Caco-2 (cell line): ENCODE results near the gene IL1RL2. TPM values are rescaled to one million over a fixed set of nuclear protein-coding genes. Genes with fewer than 3 reads are reported as not detected.

Source experiments
- BruUV-seq: library from RNA; stranded (reverse); fragments of 400-500 nt; replicated peaks from 2 replicates; lab custom pipeline; 2021; lab: Mats Ljungman, UMichigan
- CTCF ChIA-PET: fragments of 300-600 bp; sonication (Branson Sonifier 250); formaldehyde crosslinking; loops from one replicate; lab custom pipeline; 2022; ENCODE audit warnings: antibody characterized with exemption; lab: Charles Lee
- POLR2A ChIA-PET: fragments of 300-600 bp; sonication (Branson Sonifier 250); formaldehyde crosslinking; loops from one replicate; lab custom pipeline; 2022; ENCODE audit warnings: antibody characterized with exemption; lab: Charles Lee
- DNase-seq, 2 experiments: peaks; one replicate each; pipeline versions ENCODE4 v3.0.0 to v3.0.0-alpha.2; 2020 to 2022
- H3K27me3 ChIP-seq: replicated peaks from 2 replicates; pipeline ENCODE4 v1.6.0; 2011; ENCODE audit warnings: low read length; ENCODE audit not compliant: control insufficient read depth, insufficient read depth
- H3K36me3 ChIP-seq: 2 replicates; pipeline ENCODE4 v1.5.1; 2011; ENCODE audit warnings: low read length; ENCODE audit not compliant: control insufficient read depth, insufficient read depth
- H3K4me1 ChIP-seq: fragments of 250-450 bp; sonication (Bioruptor Pico); 2 replicates; pipeline ENCODE4 v1.5.1; 2020; ENCODE audit warnings: mild to moderate bottlenecking
- H3K4me3 ChIP-seq: 2 replicates; pipeline ENCODE4 v1.5.1; 2011; ENCODE audit warnings: low read depth, mild to moderate bottlenecking, control low read depth, low read length
- H3K9me3 ChIP-seq: fragments of 250-450 bp; sonication (Bioruptor Pico); 2 replicates; pipeline ENCODE4 v1.5.1; 2020; ENCODE audit warnings: mild to moderate bottlenecking, moderate library complexity
- H3K27ac Mint-ChIP-seq: one replicate; pipeline ENCODE4 v1.8.0; 2022; ENCODE audit warnings: mixed read lengths; ENCODE audit not compliant: unreplicated experiment
- H3K27me3 Mint-ChIP-seq: one replicate; pipeline ENCODE4 v1.8.0; 2022; ENCODE audit warnings: mixed read lengths; ENCODE audit not compliant: insufficient read depth, unreplicated experiment
- H3K36me3 Mint-ChIP-seq: one replicate; pipeline ENCODE4 v1.8.0; 2022; ENCODE audit warnings: mild to moderate bottlenecking, mixed read lengths; ENCODE audit not compliant: insufficient read depth, unreplicated experiment
- H3K4me1 Mint-ChIP-seq: one replicate; pipeline ENCODE4 v1.8.0; 2022; ENCODE audit warnings: low read depth, mixed read lengths; ENCODE audit not compliant: unreplicated experiment
- H3K4me3 Mint-ChIP-seq: one replicate; pipeline ENCODE4 v1.8.0; 2022; ENCODE audit warnings: mild to moderate bottlenecking, moderate library complexity, mixed read lengths; ENCODE audit not compliant: unreplicated experiment
- H3K9me3 Mint-ChIP-seq: one replicate; pipeline ENCODE4 v1.8.0; 2022; ENCODE audit warnings: mixed read lengths; ENCODE audit not compliant: unreplicated experiment
- intact Hi-C: fragments of 100-400 bp; cut with micrococcal nuclease; formaldehyde crosslinking; loops from one replicate; pipeline ENCODE4 v1.10.0; 2022; ENCODE audit not compliant: unreplicated experiment
- total RNA-seq: library from RNA; stranded (reverse); gene quantifications from 2 replicates; pipeline ENCODE4 v1.2.3, GENCODE V29; 2022
- TF ChIP-seq, protein P1 (sequence below), 2 experiments: fragments of 200-600 bp in 1 of 2; IDR thresholded peaks; 1 replicate in 1 of 2; 2 replicates in 1 of 2; pipeline versions ENCODE4 v1.5.1 to v1.8.0; 2011 to 2022; ENCODE audit warnings: antibody characterized with exemption in 1 of 2, control low read depth in 1 of 2, inconsistent platforms in 1 of 2, low read depth in 1 of 2, low read length in 1 of 2, mild to moderate bottlenecking in 1 of 2, moderate library complexity in 1 of 2; ENCODE audit not compliant: insufficient read depth in 1 of 2, severe bottlenecking in 1 of 2, unreplicated experiment in 1 of 2

IL1RL2 gene
- total RNA-seq, 1 experiment from 2014 or later, result not detected

DNA sequence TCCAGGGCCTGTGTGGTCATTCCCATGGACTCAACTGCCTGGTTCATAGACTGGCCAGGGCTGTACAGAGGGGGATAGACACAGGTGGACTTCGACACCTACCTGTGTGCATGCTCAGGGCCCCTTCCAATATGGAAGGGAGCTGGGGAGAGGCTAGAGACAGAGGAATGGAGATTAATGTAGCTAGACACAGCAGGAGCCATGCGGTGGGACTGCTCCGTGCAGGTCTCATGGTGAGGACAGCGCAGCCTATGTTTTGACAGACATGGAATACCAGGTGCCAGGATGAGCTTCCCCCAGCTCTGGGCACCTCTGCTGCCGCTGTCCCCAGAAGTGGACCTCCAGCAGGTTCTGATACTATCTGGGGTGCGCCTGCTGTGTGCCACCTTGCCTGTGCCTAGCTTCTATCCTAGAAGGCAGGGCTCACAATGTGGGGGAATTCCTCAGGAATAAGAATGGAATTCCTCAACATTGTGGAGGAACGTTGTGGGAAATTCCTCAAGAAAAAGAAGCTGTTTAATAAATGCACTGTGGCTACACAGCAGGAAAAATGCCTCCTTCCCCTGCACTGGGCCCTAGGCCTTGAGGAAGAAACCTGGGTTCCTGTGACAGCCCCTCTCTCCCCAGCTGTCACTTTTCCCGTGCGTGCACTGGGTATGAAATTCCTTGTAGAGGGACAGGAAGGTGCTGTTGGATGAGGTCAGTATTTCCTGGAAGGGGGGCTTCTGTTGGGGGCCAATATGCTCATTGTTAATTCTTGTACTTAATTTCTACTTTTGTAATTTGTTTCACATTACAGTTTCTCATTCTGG lies 37.0 kb upstream of the IL1RL2 start:
- H3K4me1 Mint-ChIP-seq, result peaks cover 28% of the 10 kb centered on the region
- no peak overlapping the region for H3K4me3 ChIP-seq
- H3K36me3 Mint-ChIP-seq, result peaks cover 34% of the 10 kb centered on the region
- no TSS peak for BruUV-seq
- DNase-seq, result no peak
- intact Hi-C loops, result no loop called here
- H3K4me1 ChIP-seq, result peaks cover 11% of the 10 kb centered on the region
- ChIA-PET CTCF (no interaction called here), POLR2A (no interaction called here)
- peaks cover 68% of the 10 kb centered on the region for H3K9me3 Mint-ChIP-seq
- no peaks in the 10 kb centered on the region for H3K27me3 ChIP-seq
- no peak overlapping the region for H3K4me3 Mint-ChIP-seq
- H3K27me3 Mint-ChIP-seq, result no peaks in the 10 kb centered on the region
- no peak overlapping the region for H3K27ac Mint-ChIP-seq
- H3K36me3 ChIP-seq, result peaks cover 5% of the 10 kb centered on the region
- TF ChIP-seq, protein P1, sequence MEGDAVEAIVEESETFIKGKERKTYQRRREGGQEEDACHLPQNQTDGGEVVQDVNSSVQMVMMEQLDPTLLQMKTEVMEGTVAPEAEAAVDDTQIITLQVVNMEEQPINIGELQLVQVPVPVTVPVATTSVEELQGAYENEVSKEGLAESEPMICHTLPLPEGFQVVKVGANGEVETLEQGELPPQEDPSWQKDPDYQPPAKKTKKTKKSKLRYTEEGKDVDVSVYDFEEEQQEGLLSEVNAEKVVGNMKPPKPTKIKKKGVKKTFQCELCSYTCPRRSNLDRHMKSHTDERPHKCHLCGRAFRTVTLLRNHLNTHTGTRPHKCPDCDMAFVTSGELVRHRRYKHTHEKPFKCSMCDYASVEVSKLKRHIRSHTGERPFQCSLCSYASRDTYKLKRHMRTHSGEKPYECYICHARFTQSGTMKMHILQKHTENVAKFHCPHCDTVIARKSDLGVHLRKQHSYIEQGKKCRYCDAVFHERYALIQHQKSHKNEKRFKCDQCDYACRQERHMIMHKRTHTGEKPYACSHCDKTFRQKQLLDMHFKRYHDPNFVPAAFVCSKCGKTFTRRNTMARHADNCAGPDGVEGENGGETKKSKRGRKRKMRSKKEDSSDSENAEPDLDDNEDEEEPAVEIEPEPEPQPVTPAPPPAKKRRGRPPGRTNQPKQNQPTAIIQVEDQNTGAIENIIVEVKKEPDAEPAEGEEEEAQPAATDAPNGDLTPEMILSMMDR (IDR thresholded peaks at IDR 0.05; ENCODE audit: insufficient read depth in 1 of 2, low read depth in 1 of 2, low read length in 1 of 2, severe bottlenecking in 1 of 2, unreplicated experiment in 1 of 2), result no peak
- peaks cover 31% of the 10 kb centered on the region for H3K9me3 ChIP-seq

DNA sequence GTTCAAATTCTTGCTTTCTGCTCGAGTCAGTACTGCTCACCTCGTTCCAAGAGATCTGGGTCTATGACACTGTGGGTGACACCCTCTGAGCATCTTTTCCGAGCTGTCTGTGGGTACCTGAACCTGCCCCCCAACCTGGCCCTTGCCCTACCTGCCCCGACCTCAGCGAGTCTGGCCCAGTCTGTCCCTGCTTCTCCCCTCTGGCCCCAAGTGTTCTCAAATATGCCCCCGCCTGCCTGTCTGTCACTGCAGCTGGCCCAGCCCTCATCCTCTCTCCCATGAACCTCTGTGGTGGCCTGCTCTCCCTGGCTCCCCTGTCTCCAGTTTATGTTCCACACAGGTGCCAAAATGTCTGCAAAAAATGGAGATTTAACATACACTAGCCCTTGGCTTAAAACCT lies 32.5 kb upstream of the IL1RL2 start:
- ChIA-PET CTCF (no interaction called here), POLR2A (no interaction called here)
- Mint-ChIP-seq H3K27ac (peak overlapping the region; percentile 84), H3K36me3 (peaks cover 40% of the 10 kb centered on the region), H3K9me3 (peaks cover 42% of the 10 kb centered on the region), H3K4me1 (peaks cover 58% of the 10 kb centered on the region), H3K4me3 (no peak overlapping the region), H3K27me3 (no peaks in the 10 kb centered on the region)
- TF ChIP-seq, protein P1 (IDR thresholded peaks at IDR 0.05; ENCODE audit: insufficient read depth in 1 of 2, low read depth in 1 of 2, low read length in 1 of 2, severe bottlenecking in 1 of 2, unreplicated experiment in 1 of 2), result no peak
- Histone ChIP-seq H3K4me1 (peaks cover 48% of the 10 kb centered on the region), H3K36me3 (peaks cover 4% of the 10 kb centered on the region), H3K9me3 (peaks cover 13% of the 10 kb centered on the region), H3K27me3 (no peaks in the 10 kb centered on the region), H3K4me3 (no peak overlapping the region)
- intact Hi-C loops, result no loop called here
- no peak for DNase-seq
- no TSS peak for BruUV-seq

DNA sequence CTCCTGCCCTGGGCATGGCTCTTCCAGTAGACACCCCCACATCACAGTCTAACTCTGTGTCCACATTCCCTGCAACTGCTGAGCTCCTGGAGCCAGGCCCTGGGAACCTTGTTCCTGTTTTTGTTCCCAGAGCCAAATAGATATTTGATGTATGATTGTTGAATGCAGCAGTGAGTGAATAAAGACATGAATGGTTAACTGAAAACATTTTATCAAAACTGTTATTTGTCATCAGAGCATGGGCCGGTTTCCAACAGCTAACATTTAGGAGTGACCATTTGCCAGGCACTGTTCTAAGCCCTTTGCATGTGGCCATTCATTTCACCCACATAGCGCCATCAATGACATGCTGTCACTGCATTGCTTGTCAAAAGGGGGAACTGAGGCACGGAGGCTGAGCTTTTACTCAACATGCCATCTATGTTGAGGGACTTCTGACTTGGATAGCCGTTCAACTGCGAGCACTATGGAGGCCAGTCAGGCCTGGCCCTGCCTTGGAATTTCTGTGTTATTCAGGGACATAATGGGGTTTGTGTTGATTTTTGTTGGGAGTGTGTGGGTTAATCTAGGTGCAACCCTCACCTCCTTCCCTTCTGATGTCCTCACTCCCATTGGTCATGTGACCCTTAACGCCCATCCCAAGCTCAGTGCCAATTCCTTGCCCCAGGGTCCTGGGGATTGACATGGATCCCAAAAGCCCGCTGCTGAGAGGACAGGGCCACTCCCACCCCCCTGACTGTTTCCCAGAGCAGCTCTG lies 31.7 kb upstream of the IL1RL2 start:
- TF ChIP-seq, protein P1 (IDR thresholded peaks at IDR 0.05; ENCODE audit: insufficient read depth in 1 of 2, low read depth in 1 of 2, low read length in 1 of 2, severe bottlenecking in 1 of 2, unreplicated experiment in 1 of 2), result no peak
- peak; percentile 60 to 77 for DNase-seq
- Histone ChIP-seq H3K27me3 (no peaks in the 10 kb centered on the region), H3K9me3 (peaks cover 11% of the 10 kb centered on the region; the same call in 1 of the 2 replicates), H3K36me3 (peaks cover 4% of the 10 kb centered on the region), H3K4me3 (no peak overlapping the region), H3K4me1 (peaks cover 51% of the 10 kb centered on the region)
- intact Hi-C loops, result no loop called here
- POLR2A ChIA-PET, result interaction anchor here (1.1 kb wide), 1 partner anchor 156 kb away, joined by 3 read pairs; no protein-coding TSS in a partner anchor
- peaks cover 40% of the 10 kb centered on the region for H3K36me3 Mint-ChIP-seq
- BruUV-seq, result no TSS peak
- CTCF ChIA-PET, result interaction anchor here (1.0 to 2.1 kb wide), 8 partner anchors 10 to 156 kb away, joined by 3 to 21 read pairs (median 6); partner anchors contain the start of gene IL1R1
- peaks cover 41% of the 10 kb centered on the region for H3K9me3 Mint-ChIP-seq
- H3K4me3 Mint-ChIP-seq, result peak overlapping the region; percentile 56
- no peaks in the 10 kb centered on the region for H3K27me3 Mint-ChIP-seq
- H3K27ac Mint-ChIP-seq, result peak overlapping the region; percentile 84
- peaks cover 58% of the 10 kb centered on the region for H3K4me1 Mint-ChIP-seq
